ENCODE data around the gene OTOA.

Gene OTOA

GRCh38 chr16:21650521-21650920, 13.2 kb upstream of the OTOA start:
- TF ChIP-seq, protein P1, sequence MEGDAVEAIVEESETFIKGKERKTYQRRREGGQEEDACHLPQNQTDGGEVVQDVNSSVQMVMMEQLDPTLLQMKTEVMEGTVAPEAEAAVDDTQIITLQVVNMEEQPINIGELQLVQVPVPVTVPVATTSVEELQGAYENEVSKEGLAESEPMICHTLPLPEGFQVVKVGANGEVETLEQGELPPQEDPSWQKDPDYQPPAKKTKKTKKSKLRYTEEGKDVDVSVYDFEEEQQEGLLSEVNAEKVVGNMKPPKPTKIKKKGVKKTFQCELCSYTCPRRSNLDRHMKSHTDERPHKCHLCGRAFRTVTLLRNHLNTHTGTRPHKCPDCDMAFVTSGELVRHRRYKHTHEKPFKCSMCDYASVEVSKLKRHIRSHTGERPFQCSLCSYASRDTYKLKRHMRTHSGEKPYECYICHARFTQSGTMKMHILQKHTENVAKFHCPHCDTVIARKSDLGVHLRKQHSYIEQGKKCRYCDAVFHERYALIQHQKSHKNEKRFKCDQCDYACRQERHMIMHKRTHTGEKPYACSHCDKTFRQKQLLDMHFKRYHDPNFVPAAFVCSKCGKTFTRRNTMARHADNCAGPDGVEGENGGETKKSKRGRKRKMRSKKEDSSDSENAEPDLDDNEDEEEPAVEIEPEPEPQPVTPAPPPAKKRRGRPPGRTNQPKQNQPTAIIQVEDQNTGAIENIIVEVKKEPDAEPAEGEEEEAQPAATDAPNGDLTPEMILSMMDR (IDR thresholded peaks at IDR 0.05; ENCODE audit: low read depth, low read length, missing control alignments) = no peak
- no peak for DNase-seq (ENCODE audit: extremely low read depth, low read depth)

GRCh38 chr16:21651515-21651914, 12.3 kb upstream of the OTOA start:
- TF ChIP-seq, protein P1 (IDR thresholded peaks at IDR 0.05; ENCODE audit: low read depth, low read length, missing control alignments) = no peak
- H3K4me3 ChIP-seq (replicated peaks; ENCODE audit: low read depth, low read length) = no peak overlapping the region
- DNase-seq (ENCODE audit: extremely low read depth, low read depth) = no peak

More at GRCh38 chr16:21650521-21650920, 13.2 kb upstream of the OTOA start:
- H3K4me3 ChIP-seq (replicated peaks; ENCODE audit: low read depth, low read length) = no peak overlapping the region

DNA sequence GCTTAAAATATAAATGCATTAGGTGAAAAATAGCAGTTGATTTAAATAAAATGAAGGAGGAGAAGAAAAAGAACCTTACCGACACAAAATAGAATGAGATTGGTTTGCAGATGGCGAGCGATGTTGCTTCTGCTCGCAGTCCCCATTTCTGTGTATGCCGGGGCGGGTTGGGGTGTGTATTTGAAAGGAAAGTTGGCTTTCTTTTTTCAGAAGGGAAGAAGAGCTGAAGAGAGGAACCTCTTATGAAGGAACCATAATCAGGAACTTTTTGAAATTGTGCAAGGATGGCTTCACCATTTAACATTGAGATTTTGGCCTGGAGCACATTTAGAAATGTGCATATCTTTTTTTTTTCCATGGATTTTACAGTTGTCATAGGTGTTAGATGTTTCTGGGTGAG, 11.3 kb upstream of the OTOA start, which contains the start of gene IGSF6:
IGSF6 (minus strand) TSS at position 156 of the 400 bp plus-strand sequence; CDS start at position 146, 10 bp downstream.
- DNase-seq (ENCODE audit: extremely low read depth, low read depth) = no peak
- TF ChIP-seq, protein P1 (IDR thresholded peaks at IDR 0.05; ENCODE audit: low read depth, low read length, missing control alignments) = no peak
- H3K4me3 ChIP-seq (replicated peaks; ENCODE audit: low read depth, low read length) = no peak within 1 kb of the TSS

DNA sequence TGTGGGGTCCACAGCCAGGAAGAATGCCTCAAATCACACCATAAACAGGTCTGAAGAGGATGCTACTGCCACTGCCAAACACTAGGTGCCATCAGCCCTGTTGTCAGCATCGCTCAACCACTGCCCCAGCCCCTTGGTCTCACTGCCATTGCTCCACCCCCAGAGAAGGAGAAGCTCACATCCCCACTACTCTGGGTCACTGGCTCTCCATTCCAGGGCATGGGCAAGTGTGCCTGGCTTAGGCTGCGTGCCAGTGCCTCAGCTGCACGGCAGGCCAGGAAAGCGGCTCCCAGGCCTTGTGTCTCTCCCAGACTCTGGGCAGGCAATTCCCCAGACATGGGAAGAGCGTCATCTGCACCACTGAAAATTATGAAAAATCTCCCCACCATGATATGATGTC, 10.2 kb upstream of the OTOA start:
- H3K4me3 ChIP-seq (replicated peaks; ENCODE audit: low read depth, low read length) = no peak overlapping the region
- no peak for DNase-seq (ENCODE audit: extremely low read depth, low read depth)
- TF ChIP-seq, protein P1 (IDR thresholded peaks at IDR 0.05; ENCODE audit: low read depth, low read length, missing control alignments) = no peak

- no peak for DNase-seq (ENCODE audit: extremely low read depth, low read depth)
- no peak overlapping the region for H3K4me3 ChIP-seq (replicated peaks; ENCODE audit: low read depth, low read length)
- TF ChIP-seq, protein P1 (IDR thresholded peaks at IDR 0.05; ENCODE audit: low read depth, low read length, missing control alignments) = no peak
Measured at GRCh38 chr16:21654466-21654865, 9.3 kb upstream of the OTOA start.

DNA sequence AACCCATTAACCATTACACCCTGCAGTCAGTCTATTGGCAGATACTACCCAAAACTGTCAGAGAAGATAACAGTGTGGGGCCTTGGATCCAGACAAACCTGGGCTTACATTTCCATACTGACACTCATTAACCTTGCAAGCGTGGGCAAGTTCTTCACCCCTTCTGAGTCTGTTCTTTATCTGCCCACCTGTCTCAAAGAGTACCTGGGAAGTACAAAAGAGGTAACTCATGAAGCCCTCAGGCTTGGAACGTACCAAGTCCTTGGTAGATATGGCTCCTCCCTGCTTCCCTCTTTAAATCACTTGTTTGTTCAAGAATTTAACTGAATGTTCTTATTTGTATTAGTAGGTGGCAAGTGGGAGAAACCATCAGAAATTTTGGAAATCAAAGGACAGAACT, 8.9 kb upstream of the OTOA start:
- H3K4me3 ChIP-seq (replicated peaks; ENCODE audit: low read depth, low read length) = no peak overlapping the region
- no peak for DNase-seq (ENCODE audit: extremely low read depth, low read depth)
- TF ChIP-seq, protein P1 (IDR thresholded peaks at IDR 0.05; ENCODE audit: low read depth, low read length, missing control alignments) = no peak

All from HFF-Myc (cell line).